OCI-LY1 (cell line): ENCODE measurements around the gene PAGR1.

ENCODE experiments used
- H2AFZ ChIP-seq: fragments of 200-600 bp; sonication (generic), shearing (Covaris generic); 2 replicates; pipeline ENCODE4 v1.6.0; 2014; ENCODE audit warnings: antibody characterized with exemption, mild to moderate bottlenecking, low read length
- H3F3A ChIP-seq: fragments of 200-600 bp; sonication (generic), shearing (Covaris generic); 2 replicates; pipeline ENCODE4 v1.6.0; 2014; ENCODE audit warnings: mild to moderate bottlenecking, antibody characterized with exemption, low read length, moderate library complexity; ENCODE audit not compliant: insufficient read depth
- H3K27ac ChIP-seq: fragments of 200-600 bp; sonication (generic); 2 replicates; pipeline ENCODE4 v1.5.1; 2014; ENCODE audit warnings: low read length, mixed run types, mild to moderate bottlenecking, low read depth; ENCODE audit not compliant: poor library complexity, severe bottlenecking
- H3K27me3 ChIP-seq: fragments of 200-600 bp; sonication (generic); 2 replicates; pipeline ENCODE4 v1.6.0; 2014; ENCODE audit warnings: antibody characterized with exemption, mild to moderate bottlenecking, low read length, moderate library complexity; ENCODE audit not compliant: insufficient read depth
- H3K36me3 ChIP-seq: fragments of 200-600 bp; sonication (generic); 2 replicates; pipeline ENCODE4 v1.6.1; 2014; ENCODE audit warnings: mild to moderate bottlenecking, antibody characterized with exemption, low read length, moderate library complexity, mixed read lengths; ENCODE audit not compliant: insufficient read depth
- H3K4me1 ChIP-seq: fragments of 200-600 bp; sonication (generic); 2 replicates; pipeline ENCODE4 v1.5.1; 2014; ENCODE audit warnings: mild to moderate bottlenecking, low read length, moderate library complexity; ENCODE audit not compliant: insufficient read depth, severe bottlenecking
- H3K4me2 ChIP-seq: fragments of 200-600 bp; sonication (generic), shearing (Covaris generic); 2 replicates; pipeline ENCODE4 v1.6.1; 2014; ENCODE audit warnings: low read length
- H3K4me3 ChIP-seq: fragments of 200-600 bp; sonication (generic); 2 replicates; pipeline ENCODE4 v1.5.1; 2014; ENCODE audit warnings: low read length, low read depth, mild to moderate bottlenecking, mixed read lengths; ENCODE audit not compliant: poor library complexity, severe bottlenecking
- H3K79me2 ChIP-seq: fragments of 200-600 bp; shearing (Covaris generic); 2 replicates; pipeline ENCODE4 v1.6.1; 2016; ENCODE audit warnings: mixed run types, low read length, mixed read lengths; ENCODE audit not compliant: insufficient read depth
- H3K9ac ChIP-seq: fragments of 200-600 bp; sonication (generic), shearing (Covaris generic); 2 replicates; pipeline ENCODE4 v1.6.1; 2014; ENCODE audit warnings: mild to moderate bottlenecking, low read length, mixed read lengths
- H3K9me2 ChIP-seq: fragments of 200-600 bp; sonication (generic), shearing (Covaris generic); 2 replicates; pipeline ENCODE4 v1.6.1; 2014; ENCODE audit warnings: low read depth, mild to moderate bottlenecking, low read length, mixed read lengths
- H3K9me3 ChIP-seq: fragments of 200-600 bp; shearing (Covaris generic); 2 replicates; pipeline ENCODE4 v1.6.1; 2014; ENCODE audit warnings: low read length, mixed read lengths
- H4K20me1 ChIP-seq: fragments of 200-600 bp; sonication (generic), shearing (Covaris generic); 2 replicates; pipeline ENCODE4 v1.6.0; 2016; ENCODE audit warnings: mild to moderate bottlenecking, low read length; ENCODE audit not compliant: insufficient read depth
- EZH2 ChIP-seq: fragments of 200-600 bp; sonication (generic), shearing (Covaris generic); IDR thresholded peaks from 2 replicates; pipeline ENCODE4 v1.8.0; 2017; ENCODE audit warnings: borderline replicate concordance, mixed run types, mild to moderate bottlenecking, antibody characterized with exemption, low read length, moderate library complexity, mixed read lengths
- TF ChIP-seq, protein P1 (sequence below): fragments of 200-600 bp; sonication (generic), shearing (Covaris generic); IDR thresholded peaks from 2 replicates; pipeline ENCODE4 v1.5.1; 2017; ENCODE audit warnings: mild to moderate bottlenecking, antibody characterized with exemption, low read length, moderate library complexity, mixed read lengths

PAGR1 gene

DNA sequence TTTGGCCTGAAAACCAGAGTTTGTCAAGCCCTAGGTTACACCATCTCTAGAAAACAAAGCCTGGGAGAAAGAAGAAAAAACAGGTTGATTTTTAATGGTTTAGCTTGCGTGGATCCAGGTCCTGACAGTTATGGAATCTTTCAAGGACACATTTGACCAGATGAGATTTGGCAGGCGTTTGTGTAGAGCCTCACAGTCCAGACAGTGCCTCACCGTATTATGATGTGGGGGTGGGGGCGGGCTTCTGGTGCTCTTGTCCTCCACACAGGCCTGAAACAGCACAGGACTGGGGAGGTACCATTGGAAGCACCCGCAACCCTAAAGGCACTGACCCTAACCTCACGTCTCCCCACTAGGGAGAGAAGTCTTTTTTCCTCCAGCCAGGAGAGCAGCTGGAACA lies 23.9 kb downstream of the PAGR1 start:
- Histone ChIP-seq H3K9me3 (no peaks in the 10 kb centered on the region), H3K36me3 (no peaks in the 10 kb centered on the region), H4K20me1 (no peaks in the 10 kb centered on the region), H2AFZ (no peak overlapping the region), H3K27ac (no peak overlapping the region), H3K9ac (no peak overlapping the region), H3K4me2 (no peak overlapping the region), H3F3A (no peaks in the 10 kb centered on the region), H3K4me3 (no peak overlapping the region), H3K79me2 (no peaks in the 10 kb centered on the region), H3K27me3 (no peaks in the 10 kb centered on the region), H3K9me2 (no peaks in the 10 kb centered on the region), H3K4me1 (no peaks in the 10 kb centered on the region)
- TF ChIP-seq EZH2 = no peak
- TF ChIP-seq, protein P1, sequence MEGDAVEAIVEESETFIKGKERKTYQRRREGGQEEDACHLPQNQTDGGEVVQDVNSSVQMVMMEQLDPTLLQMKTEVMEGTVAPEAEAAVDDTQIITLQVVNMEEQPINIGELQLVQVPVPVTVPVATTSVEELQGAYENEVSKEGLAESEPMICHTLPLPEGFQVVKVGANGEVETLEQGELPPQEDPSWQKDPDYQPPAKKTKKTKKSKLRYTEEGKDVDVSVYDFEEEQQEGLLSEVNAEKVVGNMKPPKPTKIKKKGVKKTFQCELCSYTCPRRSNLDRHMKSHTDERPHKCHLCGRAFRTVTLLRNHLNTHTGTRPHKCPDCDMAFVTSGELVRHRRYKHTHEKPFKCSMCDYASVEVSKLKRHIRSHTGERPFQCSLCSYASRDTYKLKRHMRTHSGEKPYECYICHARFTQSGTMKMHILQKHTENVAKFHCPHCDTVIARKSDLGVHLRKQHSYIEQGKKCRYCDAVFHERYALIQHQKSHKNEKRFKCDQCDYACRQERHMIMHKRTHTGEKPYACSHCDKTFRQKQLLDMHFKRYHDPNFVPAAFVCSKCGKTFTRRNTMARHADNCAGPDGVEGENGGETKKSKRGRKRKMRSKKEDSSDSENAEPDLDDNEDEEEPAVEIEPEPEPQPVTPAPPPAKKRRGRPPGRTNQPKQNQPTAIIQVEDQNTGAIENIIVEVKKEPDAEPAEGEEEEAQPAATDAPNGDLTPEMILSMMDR = no peak

DNA sequence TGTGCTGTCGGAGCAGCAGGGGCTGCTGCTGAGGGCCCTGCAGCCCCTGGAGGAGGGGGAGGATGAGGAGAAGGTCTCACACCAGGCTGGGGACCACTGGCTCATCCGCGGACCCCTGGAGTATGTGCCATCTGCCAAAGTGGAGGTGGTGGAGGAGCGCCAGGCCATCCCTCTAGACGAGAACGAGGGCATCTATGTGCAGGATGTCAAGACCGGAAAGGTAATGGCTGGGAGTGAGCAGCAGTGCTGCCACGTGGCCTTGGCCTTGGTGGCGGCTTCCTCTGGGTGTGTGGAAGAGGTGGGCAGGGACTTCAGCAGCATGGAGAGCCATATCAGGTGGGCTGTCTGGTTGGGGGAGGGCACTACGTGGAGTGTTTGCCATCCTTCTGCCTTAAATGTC lies 24.3 kb downstream of the PAGR1 start:
- Histone ChIP-seq H3K4me2 (no peak overlapping the region), H3K9me2 (no peaks in the 10 kb centered on the region), H3K9ac (no peak overlapping the region), H3K36me3 (no peaks in the 10 kb centered on the region), H3K9me3 (no peaks in the 10 kb centered on the region), H3K4me3 (no peak overlapping the region), H3K4me1 (no peaks in the 10 kb centered on the region), H4K20me1 (no peaks in the 10 kb centered on the region), H3K79me2 (no peaks in the 10 kb centered on the region), H3K27me3 (no peaks in the 10 kb centered on the region), H2AFZ (no peak overlapping the region), H3F3A (no peaks in the 10 kb centered on the region), H3K27ac (no peak overlapping the region)
- TF ChIP-seq EZH2 = no peak
- TF ChIP-seq, protein P1 = no peak

DNA sequence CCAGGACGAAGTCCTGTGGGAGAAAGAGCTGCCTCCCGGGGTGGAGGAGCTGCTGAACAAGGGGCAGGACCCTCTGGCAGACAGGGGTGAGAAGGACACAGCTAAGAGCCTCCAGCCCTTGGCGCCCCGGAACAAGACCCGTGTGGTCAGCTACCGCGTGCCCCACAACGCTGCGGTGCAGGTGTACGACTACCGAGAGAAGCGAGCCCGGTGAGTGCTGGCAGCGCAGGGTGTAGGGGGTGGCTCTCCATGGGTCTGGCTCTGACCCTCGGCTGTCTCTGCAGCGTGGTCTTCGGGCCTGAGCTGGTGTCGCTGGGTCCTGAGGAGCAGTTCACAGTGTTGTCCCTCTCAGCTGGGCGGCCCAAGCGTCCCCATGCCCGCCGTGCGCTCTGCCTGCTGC lies 25.7 kb downstream of the PAGR1 start:
- H3K9me3 ChIP-seq = no peaks in the 10 kb centered on the region
- no peak overlapping the region for H3K27ac ChIP-seq
- H3K9ac ChIP-seq = no peak overlapping the region
- H3K4me3 ChIP-seq = no peak overlapping the region
- H3K9me2 ChIP-seq = no peaks in the 10 kb centered on the region
- no peak for TF ChIP-seq EZH2
- TF ChIP-seq, protein P1 = no peak
- no peak overlapping the region for H2AFZ ChIP-seq
- H3K4me1 ChIP-seq = no peaks in the 10 kb centered on the region
- no peaks in the 10 kb centered on the region for H3K79me2 ChIP-seq
- no peaks in the 10 kb centered on the region for H3K36me3 ChIP-seq
- no peaks in the 10 kb centered on the region for H3K27me3 ChIP-seq
- no peak overlapping the region for H3K4me2 ChIP-seq
- no peaks in the 10 kb centered on the region for H3F3A ChIP-seq
- H4K20me1 ChIP-seq = no peaks in the 10 kb centered on the region
